ENCODE measurements around the gene GLI3.

The GLI3 gene

GRCh38 chr7:42236266-42236975 lies 588 bp downstream of the GLI3 start:
- DNase-seq (ENCODE audit: low spot score), result peak; percentile 26

DNA sequence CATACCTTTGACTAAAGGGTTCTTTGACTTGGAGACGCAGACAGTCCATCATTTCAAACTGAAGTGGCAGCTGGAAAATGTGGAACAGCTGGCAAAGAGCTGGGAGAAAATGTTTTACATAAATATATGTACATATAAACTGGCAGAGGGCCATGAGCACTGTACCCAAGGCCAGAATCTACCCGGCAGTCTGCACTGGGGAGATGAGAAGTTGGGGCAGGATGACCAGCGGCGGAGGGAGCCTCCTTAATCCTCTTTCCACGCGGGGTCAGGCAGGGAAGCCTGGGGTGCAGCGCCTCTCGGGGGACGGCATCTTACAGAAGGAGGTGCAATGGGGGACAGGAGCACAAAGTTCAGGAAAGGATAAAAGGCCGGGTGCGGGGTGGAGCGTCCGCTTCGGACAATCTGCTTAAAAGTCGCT lies 1.3 kb downstream of the GLI3 start:
- DNase-seq (ENCODE audit: low spot score), result no peak

DNA sequence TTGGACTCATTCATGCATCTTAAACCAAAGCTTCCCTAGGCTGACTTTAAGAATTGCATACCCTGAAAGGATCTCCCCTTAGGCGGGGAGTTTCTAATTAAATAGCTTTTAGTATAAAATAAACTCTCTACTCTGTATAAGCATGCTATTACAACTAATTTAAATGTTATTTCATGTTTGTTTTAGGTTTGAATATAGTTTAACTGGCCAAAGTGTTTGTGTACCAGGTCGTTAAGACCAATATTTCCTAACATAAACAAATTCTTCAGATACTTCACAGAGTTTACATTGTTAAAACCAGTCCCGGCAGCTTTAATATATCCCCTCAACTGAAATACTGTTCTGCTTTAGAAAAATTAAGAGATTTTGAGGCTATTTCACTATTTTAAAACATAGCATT lies 2.3 kb downstream of the GLI3 start:
- no peak for DNase-seq (ENCODE audit: low spot score)

DNA sequence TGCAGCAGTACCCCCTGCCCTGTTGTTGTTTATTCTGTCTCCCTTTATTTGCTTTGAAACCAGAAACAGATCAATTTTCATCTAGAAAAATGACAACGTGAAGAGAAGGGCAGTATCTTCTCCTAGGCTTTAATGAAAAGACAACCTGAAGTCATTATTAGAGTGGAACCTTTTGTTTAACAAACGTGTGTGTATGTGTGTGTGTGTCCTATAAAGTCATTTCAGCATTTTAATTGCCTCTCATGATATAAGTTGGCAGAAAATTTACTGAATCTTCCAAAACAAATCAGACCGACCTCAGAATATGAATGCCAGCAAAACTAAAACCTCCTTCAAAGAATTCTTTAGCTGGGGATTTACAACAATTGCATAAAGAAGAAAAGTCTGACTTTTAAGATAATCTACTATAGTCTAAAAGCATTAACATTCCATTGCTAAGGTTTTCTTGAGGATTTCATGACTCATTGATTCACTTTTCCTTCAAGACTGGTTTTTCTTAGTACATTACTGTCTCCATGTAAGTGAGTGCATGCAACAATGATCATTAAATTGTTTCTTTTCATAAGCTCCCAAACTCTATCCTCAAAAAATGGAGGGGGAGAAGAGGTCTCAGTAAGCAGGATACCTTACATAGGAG lies 3.2 kb downstream of the GLI3 start:
- no peak for DNase-seq (ENCODE audit: low spot score)

DNA sequence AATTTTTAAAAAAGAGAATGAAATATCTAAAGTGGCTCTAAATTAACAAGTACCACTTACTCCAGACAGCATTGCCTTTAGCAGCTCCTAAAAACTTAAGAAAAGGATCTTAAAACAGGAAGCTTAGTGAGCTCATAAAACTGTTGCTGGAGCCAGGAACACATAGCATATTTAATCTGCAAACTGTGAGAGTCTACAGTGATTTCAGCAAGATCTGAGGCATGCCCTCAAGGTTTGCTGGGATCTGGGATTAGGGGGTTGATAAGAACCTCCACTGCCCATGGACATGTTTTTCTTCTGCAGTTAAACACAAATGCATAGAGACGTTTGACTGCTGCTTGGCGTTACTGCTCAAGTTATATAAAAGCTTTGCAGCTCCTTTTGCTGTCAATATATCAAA lies 3.8 kb downstream of the GLI3 start:
- no peak for DNase-seq (ENCODE audit: low spot score)

GRCh38 chr7:42232275-42232674 lies 4.7 kb downstream of the GLI3 start:
- DNase-seq (ENCODE audit: low spot score), result no peak

DNA sequence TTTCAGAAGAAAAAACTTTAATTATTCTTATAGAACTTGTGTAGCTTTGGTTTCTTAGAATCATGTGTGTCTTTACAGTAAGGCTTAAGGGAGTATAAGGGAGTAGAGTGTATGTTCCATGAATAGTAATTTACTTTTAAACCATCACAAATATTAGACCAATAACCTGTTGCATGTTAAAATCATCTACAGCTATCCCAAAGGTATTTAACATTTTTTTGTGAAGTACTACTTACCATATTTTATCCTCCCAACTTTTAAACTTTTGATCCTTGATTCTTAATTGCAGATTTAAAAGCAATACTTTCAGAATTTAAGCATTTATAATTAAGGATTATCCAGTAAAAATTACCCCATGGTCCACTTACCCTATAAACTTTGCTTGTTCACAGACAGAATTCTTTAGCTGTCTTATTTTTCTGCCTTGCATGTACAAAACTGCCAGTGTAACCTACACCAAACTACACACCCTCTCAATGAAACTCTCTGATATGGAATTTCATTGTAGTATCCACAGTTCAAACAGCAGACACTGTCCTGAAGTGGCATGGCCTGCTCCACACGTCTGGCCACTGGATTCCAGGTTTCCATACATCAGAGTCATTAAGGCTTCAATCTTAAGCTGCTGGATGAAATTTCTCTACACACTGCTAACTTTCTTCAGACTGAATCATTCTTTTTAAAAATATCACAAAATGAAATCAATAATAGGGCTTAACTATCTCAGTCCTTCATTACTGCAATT lies 5.8 kb downstream of the GLI3 start:
- no peak for DNase-seq (ENCODE audit: low spot score)

- DNase-seq (ENCODE audit: low spot score), result no peak
Observed at GRCh38 chr7:42227936-42228591, 8.9 kb downstream of the GLI3 start.

DNA sequence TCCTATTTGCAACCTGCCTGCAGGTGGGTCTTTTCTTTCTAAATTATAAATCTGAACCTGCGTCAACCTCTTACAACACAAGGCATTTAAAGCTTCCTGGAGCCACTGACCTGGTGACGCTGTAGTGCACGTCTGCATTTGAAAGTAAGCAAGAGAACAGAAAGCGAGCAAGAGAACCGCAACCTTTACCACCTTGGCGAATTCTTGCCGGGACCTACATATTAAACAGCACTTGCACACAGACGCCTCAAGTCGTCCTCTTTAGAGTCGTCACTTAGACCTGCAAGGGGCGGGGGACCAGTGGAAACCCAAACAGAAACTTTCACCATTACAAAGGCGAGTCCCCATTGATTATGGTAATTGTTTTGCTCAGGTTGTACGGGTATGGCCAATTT lies 9.5 kb downstream of the GLI3 start:
- no peak for DNase-seq (ENCODE audit: low spot score)

- no peak for DNase-seq (ENCODE audit: low spot score)
Observed at GRCh38 chr7:42227021-42227420, 10.0 kb downstream of the GLI3 start.

DNA sequence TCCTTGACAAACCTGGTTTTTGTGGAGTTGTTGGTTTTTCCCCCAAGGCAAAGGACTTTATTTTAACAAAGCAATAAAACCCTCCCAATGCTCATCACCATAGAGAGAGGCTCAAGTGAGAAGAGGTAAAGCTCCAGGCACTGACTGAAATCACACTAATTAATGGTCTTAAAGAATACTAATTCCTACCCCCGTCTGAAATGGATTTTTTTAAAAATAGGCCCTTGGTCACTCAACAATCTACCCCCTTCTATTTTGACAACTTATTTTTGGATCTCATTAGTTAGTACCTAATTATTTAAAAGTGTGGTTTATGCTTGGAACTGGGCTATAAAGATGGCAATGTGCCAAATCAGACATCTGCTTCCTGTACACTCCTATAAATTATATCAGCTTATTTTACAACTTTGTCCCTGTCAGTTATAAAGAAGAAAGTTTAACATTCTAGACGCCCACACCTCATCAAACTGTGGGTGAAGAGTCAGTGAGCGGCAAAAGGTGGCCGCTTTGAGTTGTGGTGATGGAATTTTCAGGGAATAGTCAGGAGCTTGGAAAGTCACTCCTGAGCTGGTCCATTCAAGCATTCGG lies 10.6 kb downstream of the GLI3 start:
- DNase-seq (ENCODE audit: low spot score), result no peak

- no peak for DNase-seq (ENCODE audit: low spot score)
Observed at GRCh38 chr7:42224391-42225003, 12.5 kb downstream of the GLI3 start.

- no peak for DNase-seq (ENCODE audit: low spot score)
Observed at GRCh38 chr7:42222891-42223290, 14.1 kb downstream of the GLI3 start.

DNA sequence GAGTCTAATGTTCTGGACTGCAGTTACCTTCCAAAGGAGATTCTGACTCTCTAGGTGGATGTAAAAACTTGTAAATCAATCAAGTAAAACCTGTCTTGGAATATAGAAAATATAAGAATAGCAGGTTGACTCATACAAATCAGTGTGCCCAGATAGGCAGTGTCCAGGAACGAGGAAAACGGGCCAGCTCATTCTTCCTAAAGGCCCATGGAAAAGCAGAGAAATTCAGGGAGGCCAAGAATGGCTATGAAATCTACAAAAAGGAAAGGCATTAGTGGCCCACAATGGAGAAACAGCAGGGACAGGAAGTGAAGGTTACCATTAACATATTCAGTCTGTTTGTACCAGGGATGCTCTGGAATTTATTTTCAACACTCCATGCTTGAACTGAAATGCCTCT lies 14.9 kb downstream of the GLI3 start:
- DNase-seq (ENCODE audit: low spot score), result no peak

DNA sequence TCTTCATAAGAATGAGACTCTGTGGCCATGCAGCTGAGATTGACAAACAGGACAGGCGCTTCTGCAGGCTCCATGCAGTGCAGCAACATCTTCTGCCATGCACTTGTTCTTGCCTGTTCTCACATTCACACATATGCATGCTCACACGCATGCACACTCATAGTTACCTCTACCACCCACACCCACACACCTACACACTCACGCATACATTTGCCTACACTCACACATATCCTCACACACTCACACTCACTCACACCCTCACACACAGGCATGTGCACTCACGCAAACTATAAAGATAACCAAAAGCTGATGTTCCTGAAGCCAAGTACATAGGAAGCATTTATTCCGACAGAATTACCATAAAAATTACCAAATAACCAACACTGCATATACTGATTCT lies 15.7 kb downstream of the GLI3 start:
- no peak for DNase-seq (ENCODE audit: low spot score)

- DNase-seq (ENCODE audit: low spot score), result no peak
Observed at GRCh38 chr7:42219447-42219846, 17.6 kb downstream of the GLI3 start.

DNA sequence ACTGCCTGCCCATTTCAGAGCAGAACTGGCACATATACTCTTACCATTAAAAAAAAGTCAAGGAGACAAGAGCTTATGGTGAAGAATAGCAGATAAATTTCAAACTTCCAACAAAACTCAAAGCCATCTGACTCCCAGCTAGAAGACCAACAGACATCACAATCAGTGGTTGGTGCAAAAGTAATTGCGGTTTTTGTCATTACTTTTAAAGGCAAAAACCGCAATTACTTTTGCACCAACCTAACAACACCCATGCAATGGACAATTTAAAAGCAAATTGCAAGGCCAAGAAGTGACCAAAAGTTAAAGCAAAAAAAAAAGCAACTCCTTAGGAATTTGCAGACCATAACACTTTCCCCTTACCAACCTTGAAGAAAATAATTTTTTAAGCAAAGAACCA lies 18.8 kb downstream of the GLI3 start:
- no peak for DNase-seq (ENCODE audit: low spot score)

DNA sequence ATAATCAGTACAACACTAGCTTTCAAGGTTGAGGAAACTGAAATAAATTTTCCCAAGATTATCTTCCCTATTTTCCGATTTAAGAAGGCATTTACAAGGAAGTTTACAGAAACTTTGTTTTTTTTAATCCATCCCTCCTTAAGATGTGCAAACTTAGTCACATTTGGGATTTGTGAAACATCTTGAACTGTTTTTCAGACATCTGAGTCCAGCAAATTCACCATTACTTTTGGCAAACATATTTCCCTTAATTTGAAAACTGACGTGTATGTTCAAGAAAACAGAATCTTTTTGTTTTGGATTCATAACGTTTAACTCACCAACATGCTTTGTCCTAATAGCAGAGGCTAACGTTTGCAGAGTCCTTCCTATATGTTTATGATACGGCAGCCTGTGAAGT lies 19.5 kb downstream of the GLI3 start:
- DNase-seq (ENCODE audit: low spot score), result no peak

- no peak for DNase-seq (ENCODE audit: low spot score)
Observed at GRCh38 chr7:42217053-42217452, 20.0 kb downstream of the GLI3 start.

DNA sequence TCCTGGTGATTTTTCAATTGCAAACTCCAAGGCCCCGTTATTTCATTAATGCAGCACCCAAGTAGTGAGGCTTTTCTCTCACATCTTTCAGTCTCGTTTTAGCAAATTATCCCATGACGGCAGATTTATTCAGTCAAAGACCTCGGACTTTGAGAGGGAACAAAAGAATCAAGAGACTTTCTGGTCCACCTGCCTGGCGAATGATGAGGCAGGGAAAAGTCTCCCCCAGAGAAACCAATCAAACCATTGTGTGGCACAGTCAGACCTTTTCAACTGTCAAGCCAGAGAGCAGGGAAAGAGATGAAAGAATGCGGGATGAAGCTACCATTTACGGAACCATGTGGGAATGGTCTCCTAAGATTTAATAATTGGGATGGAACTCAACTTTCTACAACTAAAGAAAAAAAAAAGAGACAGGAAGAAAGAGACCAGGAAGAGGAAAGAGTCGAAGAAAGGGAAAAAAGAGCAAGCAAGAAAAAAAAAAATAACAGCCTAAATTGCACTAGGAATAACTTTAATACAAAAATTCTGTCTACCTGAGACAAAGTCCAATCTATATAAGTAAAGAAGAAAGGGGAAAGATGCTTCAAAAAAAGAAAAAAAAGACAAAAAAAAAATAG lies 22.8 kb downstream of the GLI3 start:
- no peak for DNase-seq (ENCODE audit: low spot score)

DNA sequence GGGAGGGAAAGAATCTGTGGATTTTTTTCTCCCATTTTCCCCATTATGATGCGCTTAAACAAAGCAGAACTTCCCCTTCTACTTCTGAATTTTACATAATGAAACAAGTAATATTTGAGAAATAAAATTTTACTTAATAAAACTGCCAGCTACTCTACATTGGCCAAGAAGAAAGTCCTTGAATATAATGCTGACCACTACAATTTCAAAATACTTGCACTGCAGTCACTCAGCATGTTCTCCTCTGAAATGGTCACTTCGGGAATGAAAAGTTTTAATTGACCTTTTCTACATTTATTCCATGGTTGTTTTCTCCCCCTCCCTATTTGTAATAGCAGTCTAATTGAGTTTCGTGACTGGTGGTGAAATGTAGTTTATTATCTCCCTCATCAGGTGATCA lies 23.9 kb downstream of the GLI3 start:
- no peak for DNase-seq (ENCODE audit: low spot score)
